GM23338 (cell line): ENCODE measurements around the gene UBXN7. TPM values are rescaled to one million over a fixed set of nuclear protein-coding genes. Genes with fewer than 3 reads are reported as not detected.

Source experiments
- ATAC-seq: fragments of 200-7000 bp; cut with Tn5 transposase; 3 replicates; pipeline ENCODE4 v1.9.1; 2020
- DNase-seq: peaks from one replicate; pipeline ENCODE4 v3.0.0-alpha.2; 2015; ENCODE audit warnings: low spot score
- H2AFZ ChIP-seq: fragments of 200-600 bp; sonication (generic); 2 replicates; pipeline ENCODE4 v1.8.0; 2016; ENCODE audit warnings: antibody characterized with exemption, mild to moderate bottlenecking, moderate library complexity
- H3F3A ChIP-seq: fragments of 200-600 bp; sonication (generic); replicated peaks from 2 replicates; pipeline ENCODE4 v1.8.0; 2017; ENCODE audit warnings: antibody characterized with exemption, mixed run types, low read depth
- H3K27ac ChIP-seq: fragments of 200-600 bp; sonication (generic); 2 replicates; pipeline ENCODE4 v1.6.1; 2016; ENCODE audit warnings: low read depth
- H3K27me3 ChIP-seq: fragments of 200-600 bp; sonication (generic); 2 replicates; pipeline ENCODE4 v1.8.0; 2016; ENCODE audit warnings: mild to moderate bottlenecking, mixed run types, moderate library complexity; ENCODE audit not compliant: insufficient read depth
- H3K36me3 ChIP-seq: fragments of 200-600 bp; sonication (generic); 2 replicates; pipeline ENCODE4 v1.8.0; 2016; ENCODE audit warnings: mild to moderate bottlenecking; ENCODE audit not compliant: insufficient read depth
- H3K4me1 ChIP-seq: fragments of 200-600 bp; sonication (generic); 2 replicates; pipeline ENCODE4 v1.8.0; 2016; ENCODE audit warnings: mild to moderate bottlenecking, moderate library complexity; ENCODE audit not compliant: insufficient read depth
- H3K4me2 ChIP-seq: fragments of 200-600 bp; sonication (generic); 2 replicates; pipeline ENCODE4 v1.7.1; 2017; ENCODE audit warnings: mixed run types
- H3K4me3 ChIP-seq: fragments of 200-600 bp; sonication (generic); 2 replicates; pipeline ENCODE4 v1.6.1; 2016; ENCODE audit warnings: mixed run types
- H3K79me2 ChIP-seq: fragments of 200-600 bp; sonication (generic); replicated peaks from 2 replicates; pipeline ENCODE4 v1.8.0; 2017; ENCODE audit warnings: mild to moderate bottlenecking; ENCODE audit not compliant: insufficient read depth
- H3K9me2 ChIP-seq: fragments of 200-600 bp; sonication (generic); 2 replicates; pipeline ENCODE4 v1.8.0; 2017; ENCODE audit not compliant: insufficient read depth
- H4K20me1 ChIP-seq: fragments of 200-600 bp; sonication (generic); replicated peaks from 2 replicates; pipeline ENCODE4 v1.8.0; 2017; ENCODE audit warnings: mild to moderate bottlenecking; ENCODE audit not compliant: insufficient read depth
- H3K27ac Mint-ChIP-seq: 2 replicates; pipeline ENCODE4 v1.8.0; 2020; ENCODE audit warnings: inconsistent platforms, mild to moderate bottlenecking, moderate library complexity, mixed read lengths
- H3K27me3 Mint-ChIP-seq: 3 replicates; pipeline ENCODE4 v1.8.0; 2022; ENCODE audit warnings: low read depth, mild to moderate bottlenecking, moderate library complexity, mixed read lengths, inconsistent platforms; ENCODE audit not compliant: insufficient read depth, poor library complexity
- H3K36me3 Mint-ChIP-seq: 3 replicates; pipeline ENCODE4 v1.8.0; 2021; ENCODE audit warnings: low read depth, mild to moderate bottlenecking, inconsistent platforms, moderate library complexity, mixed read lengths
- H3K4me1 Mint-ChIP-seq: 3 replicates; pipeline ENCODE4 v1.8.0; 2020; ENCODE audit warnings: mild to moderate bottlenecking, inconsistent platforms, mixed read lengths
- H3K4me3 Mint-ChIP-seq: 3 replicates; pipeline ENCODE4 v1.8.0; 2021; ENCODE audit warnings: moderate library complexity, mild to moderate bottlenecking, inconsistent platforms, mixed read lengths
- H3K9me3 Mint-ChIP-seq: 3 replicates; pipeline ENCODE4 v1.8.0; 2020; ENCODE audit warnings: moderate library complexity, mild to moderate bottlenecking, inconsistent platforms, mixed read lengths
- CREB1 ChIP-seq: fragments of 250-450 bp; sonication (Bioruptor Pico); IDR thresholded peaks from 2 replicates; pipeline ENCODE4 v1.5.0; 2020; ENCODE audit warnings: low read depth, mild to moderate bottlenecking, moderate library complexity
- CTCF ChIP-seq, 2 experiments: fragments of 200-600 bp in 1 of 2; sonication (generic) in 1 of 2; conservative IDR thresholded peaks; 2 replicates each; pipeline versions ENCODE4 v1.5.1 to v1.6.1; 2016 to 2017; ENCODE audit warnings: antibody characterized with exemption in 2 of 2, low read depth in 2 of 2, mild to moderate bottlenecking in 2 of 2, moderate library complexity in 1 of 2
- EZH2 ChIP-seq: fragments of 200-600 bp; sonication (generic); IDR thresholded peaks from one replicate; pipeline ENCODE4 v1.8.0; 2017; ENCODE audit warnings: antibody characterized with exemption, mild to moderate bottlenecking, low read depth; ENCODE audit not compliant: unreplicated experiment
- EZH2phosphoT487 ChIP-seq: fragments of 200-600 bp; sonication (generic); IDR thresholded peaks from one replicate; pipeline ENCODE4 v1.8.1; 2018; ENCODE audit warnings: antibody characterized with exemption; ENCODE audit not compliant: unreplicated experiment
- NANOG ChIP-seq: IDR thresholded peaks from 2 replicates; pipeline ENCODE4 v1.6.1; 2016; ENCODE audit warnings: antibody characterized with exemption, borderline replicate concordance
- ZNF114 ChIP-seq: fragments of 250-450 bp; sonication (Bioruptor Pico); IDR thresholded peaks from 2 replicates; pipeline ENCODE4 v1.5.0; 2020; ENCODE audit warnings: mild to moderate bottlenecking, moderate library complexity
- ZNF331 ChIP-seq: fragments of 250-450 bp; sonication (Bioruptor Pico); IDR thresholded peaks from 2 replicates; pipeline ENCODE4 v1.5.0; 2020; ENCODE audit warnings: low read depth, mild to moderate bottlenecking, moderate library complexity
- polyA plus RNA-seq: library from polyadenylated mRNA; unstranded; fragments of >200 nt; fragmentation: Nextera tagmentation; extraction: Ambion mirVana; gene quantifications from 2 replicates; pipeline ENCODE4 v1.2.1, GENCODE V29; 2016
- total RNA-seq: library from RNA; depleted of rRNA; stranded (reverse); fragments of >200 nt; shearing (Covaris generic); gene quantifications from 2 replicates; pipeline ENCODE4 v1.2.3, GENCODE V29; 2014
- TF ChIP-seq, protein P1 (sequence below): fragments of 250-450 bp; sonication (Bioruptor Pico); IDR thresholded peaks from 2 replicates; pipeline ENCODE4 v1.5.0; 2020; ENCODE audit warnings: mild to moderate bottlenecking, moderate library complexity
- TF ChIP-seq, protein P2 (sequence below): IDR thresholded peaks from one replicate; pipeline ENCODE4 v1.6.1; 2018; ENCODE audit warnings: antibody characterized with exemption; ENCODE audit not compliant: unreplicated experiment

Gene UBXN7
- total and polyA plus RNA-seq, 2 experiments from 2014 or later = 37.9 to 46.2 TPM

DNA sequence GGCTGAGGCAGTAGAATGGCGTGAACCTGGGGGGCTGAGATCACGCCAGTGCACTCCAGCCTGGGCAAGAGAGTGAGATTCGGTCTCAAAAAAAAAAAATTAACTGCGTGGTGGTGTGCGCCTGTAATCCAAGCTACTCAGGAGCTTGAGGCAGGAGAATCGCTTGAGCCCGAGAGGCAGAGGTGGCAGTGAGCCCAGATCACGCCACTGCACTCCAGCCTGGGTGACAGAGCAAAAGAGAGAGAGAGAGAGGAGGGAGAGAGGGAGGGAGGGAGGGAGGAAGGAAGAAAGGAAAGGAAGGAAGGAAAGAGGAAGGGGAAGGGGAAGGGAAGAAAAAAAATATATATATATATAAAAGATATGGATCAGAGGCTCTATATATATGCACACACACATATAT, 100.1 kb downstream of the UBXN7 start (continued):
- TF ChIP-seq, protein P1, sequence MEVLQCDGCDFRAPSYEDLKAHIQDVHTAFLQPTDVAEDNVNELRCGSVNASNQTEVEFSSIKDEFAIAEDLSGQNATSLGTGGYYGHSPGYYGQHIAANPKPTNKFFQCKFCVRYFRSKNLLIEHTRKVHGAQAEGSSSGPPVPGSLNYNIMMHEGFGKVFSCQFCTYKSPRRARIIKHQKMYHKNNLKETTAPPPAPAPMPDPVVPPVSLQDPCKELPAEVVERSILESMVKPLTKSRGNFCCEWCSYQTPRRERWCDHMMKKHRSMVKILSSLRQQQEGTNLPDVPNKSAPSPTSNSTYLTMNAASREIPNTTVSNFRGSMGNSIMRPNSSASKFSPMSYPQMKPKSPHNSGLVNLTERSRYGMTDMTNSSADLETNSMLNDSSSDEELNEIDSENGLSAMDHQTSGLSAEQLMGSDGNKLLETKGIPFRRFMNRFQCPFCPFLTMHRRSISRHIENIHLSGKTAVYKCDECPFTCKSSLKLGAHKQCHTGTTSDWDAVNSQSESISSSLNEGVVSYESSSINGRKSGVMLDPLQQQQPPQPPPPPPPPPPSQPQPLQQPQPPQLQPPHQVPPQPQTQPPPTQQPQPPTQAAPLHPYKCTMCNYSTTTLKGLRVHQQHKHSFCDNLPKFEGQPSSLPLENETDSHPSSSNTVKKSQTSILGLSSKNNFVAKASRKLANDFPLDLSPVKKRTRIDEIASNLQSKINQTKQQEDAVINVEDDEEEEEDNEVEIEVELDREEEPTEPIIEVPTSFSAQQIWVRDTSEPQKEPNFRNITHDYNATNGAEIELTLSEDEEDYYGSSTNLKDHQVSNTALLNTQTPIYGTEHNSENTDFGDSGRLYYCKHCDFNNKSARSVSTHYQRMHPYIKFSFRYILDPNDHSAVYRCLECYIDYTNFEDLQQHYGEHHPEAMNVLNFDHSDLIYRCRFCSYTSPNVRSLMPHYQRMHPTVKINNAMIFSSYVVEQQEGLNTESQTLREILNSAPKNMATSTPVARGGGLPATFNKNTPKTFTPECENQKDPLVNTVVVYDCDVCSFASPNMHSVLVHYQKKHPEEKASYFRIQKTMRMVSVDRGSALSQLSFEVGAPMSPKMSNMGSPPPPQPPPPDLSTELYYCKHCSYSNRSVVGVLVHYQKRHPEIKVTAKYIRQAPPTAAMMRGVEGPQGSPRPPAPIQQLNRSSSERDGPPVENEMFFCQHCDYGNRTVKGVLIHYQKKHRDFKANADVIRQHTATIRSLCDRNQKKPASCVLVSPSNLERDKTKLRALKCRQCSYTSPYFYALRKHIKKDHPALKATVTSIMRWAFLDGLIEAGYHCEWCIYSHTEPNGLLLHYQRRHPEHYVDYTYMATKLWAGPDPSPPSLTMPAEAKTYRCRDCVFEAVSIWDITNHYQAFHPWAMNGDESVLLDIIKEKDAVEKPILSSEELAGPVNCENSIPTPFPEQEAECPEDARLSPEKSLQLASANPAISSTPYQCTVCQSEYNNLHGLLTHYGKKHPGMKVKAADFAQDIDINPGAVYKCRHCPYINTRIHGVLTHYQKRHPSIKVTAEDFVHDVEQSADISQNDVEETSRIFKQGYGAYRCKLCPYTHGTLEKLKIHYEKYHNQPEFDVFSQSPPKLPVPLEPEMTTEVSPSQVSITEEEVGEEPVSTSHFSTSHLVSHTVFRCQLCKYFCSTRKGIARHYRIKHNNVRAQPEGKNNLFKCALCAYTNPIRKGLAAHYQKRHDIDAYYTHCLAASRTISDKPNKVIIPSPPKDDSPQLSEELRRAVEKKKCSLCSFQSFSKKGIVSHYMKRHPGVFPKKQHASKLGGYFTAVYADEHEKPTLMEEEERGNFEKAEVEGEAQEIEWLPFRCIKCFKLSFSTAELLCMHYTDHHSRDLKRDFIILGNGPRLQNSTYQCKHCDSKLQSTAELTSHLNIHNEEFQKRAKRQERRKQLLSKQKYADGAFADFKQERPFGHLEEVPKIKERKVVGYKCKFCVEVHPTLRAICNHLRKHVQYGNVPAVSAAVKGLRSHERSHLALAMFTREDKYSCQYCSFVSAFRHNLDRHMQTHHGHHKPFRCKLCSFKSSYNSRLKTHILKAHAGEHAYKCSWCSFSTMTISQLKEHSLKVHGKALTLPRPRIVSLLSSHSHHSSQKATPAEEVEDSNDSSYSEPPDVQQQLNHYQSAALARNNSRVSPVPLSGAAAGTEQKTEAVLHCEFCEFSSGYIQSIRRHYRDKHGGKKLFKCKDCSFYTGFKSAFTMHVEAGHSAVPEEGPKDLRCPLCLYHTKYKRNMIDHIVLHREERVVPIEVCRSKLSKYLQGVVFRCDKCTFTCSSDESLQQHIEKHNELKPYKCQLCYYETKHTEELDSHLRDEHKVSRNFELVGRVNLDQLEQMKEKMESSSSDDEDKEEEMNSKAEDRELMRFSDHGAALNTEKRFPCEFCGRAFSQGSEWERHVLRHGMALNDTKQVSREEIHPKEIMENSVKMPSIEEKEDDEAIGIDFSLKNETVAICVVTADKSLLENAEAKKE (CRISPR knock-in tag) = no peak
- TF ChIP-seq EZH2 (no peak), CREB1 (CRISPR knock-in tag) (no peak), NANOG (no peak)

DNA sequence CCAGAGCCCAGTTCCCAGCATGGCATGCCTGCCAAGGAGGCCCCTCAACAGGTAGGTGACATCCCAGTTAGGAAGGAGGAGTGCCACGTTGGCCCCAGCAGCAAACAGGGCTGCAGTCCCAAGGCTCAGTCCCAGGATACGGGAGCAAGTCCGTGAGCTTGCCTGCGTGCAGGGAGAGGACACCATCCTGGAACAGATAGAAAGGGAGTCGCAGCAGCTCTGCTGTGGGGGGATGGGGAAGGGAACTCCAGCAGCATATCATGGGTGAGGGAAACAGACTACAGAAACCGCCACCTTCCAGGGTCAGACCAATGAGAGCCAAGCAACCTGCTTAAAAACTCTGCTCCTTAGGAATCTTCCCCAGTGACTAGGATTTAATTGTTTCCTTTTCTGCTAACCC, 104.8 kb downstream of the UBXN7 start:
- 0 out of 2 replicates have a peak, but pooled peaks cover 5% of the 10 kb centered on the region for H3F3A ChIP-seq
- no peaks in the 10 kb centered on the region for H4K20me1 ChIP-seq
- peak; percentile 70 for ATAC-seq
- no peak overlapping the region for H3K4me2 ChIP-seq
- H2AFZ ChIP-seq = peak overlapping the region; percentile 96
- Mint-ChIP-seq H3K9me3 (no peaks in the 10 kb centered on the region), H3K4me3 (no peak overlapping the region), H3K4me1 (peaks cover 12% of the 10 kb centered on the region; the same call in 2 of the 3 replicates), H3K36me3 (no peaks in the 10 kb centered on the region), H3K27ac (no peak overlapping the region), H3K27me3 (peaks cover 4% of the 10 kb centered on the region)
- no peaks in the 10 kb centered on the region for H3K27me3 ChIP-seq
- no peaks in the 10 kb centered on the region for H3K79me2 ChIP-seq
- no peak overlapping the region for H3K27ac ChIP-seq
- peaks cover 5% of the 10 kb centered on the region; the same call in 1 of the 2 replicates for H3K4me1 ChIP-seq
- no peak overlapping the region for H3K4me3 ChIP-seq
- H3K36me3 ChIP-seq = no peaks in the 10 kb centered on the region
- no peaks in the 10 kb centered on the region for H3K9me2 ChIP-seq
- peak; percentile 58 for DNase-seq
- TF ChIP-seq, protein P2, sequence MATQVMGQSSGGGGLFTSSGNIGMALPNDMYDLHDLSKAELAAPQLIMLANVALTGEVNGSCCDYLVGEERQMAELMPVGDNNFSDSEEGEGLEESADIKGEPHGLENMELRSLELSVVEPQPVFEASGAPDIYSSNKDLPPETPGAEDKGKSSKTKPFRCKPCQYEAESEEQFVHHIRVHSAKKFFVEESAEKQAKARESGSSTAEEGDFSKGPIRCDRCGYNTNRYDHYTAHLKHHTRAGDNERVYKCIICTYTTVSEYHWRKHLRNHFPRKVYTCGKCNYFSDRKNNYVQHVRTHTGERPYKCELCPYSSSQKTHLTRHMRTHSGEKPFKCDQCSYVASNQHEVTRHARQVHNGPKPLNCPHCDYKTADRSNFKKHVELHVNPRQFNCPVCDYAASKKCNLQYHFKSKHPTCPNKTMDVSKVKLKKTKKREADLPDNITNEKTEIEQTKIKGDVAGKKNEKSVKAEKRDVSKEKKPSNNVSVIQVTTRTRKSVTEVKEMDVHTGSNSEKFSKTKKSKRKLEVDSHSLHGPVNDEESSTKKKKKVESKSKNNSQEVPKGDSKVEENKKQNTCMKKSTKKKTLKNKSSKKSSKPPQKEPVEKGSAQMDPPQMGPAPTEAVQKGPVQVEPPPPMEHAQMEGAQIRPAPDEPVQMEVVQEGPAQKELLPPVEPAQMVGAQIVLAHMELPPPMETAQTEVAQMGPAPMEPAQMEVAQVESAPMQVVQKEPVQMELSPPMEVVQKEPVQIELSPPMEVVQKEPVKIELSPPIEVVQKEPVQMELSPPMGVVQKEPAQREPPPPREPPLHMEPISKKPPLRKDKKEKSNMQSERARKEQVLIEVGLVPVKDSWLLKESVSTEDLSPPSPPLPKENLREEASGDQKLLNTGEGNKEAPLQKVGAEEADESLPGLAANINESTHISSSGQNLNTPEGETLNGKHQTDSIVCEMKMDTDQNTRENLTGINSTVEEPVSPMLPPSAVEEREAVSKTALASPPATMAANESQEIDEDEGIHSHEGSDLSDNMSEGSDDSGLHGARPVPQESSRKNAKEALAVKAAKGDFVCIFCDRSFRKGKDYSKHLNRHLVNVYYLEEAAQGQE = no peak
- TF ChIP-seq EZH2 = no peak
- TF ChIP-seq CTCF (conservative IDR thresholded peaks at IDR 0.05; ENCODE audit: low read depth in 2 of 2) = no peak
- TF ChIP-seq ZNF331 (CRISPR knock-in tag) = no peak
- no peak for TF ChIP-seq ZNF114
- TF ChIP-seq EZH2phosphoT487 = no peak
